Globus pallidus (tissue), 1 donor: ENCODE measurements around the gene REEP1.

Source experiments
- DNase-seq: peaks from one replicate; pipeline ENCODE4 v3.0.0-alpha.2; 2015; ENCODE audit warnings: low spot score

Gene REEP1

GRCh38 chr2:86195808-86196387 lies 141.5 kb downstream of the REEP1 start:
- DNase-seq = no peak

GRCh38 chr2:86195055-86195807 lies 142.2 kb downstream of the REEP1 start, which contains the start of gene IMMT:
IMMT (minus strand) TSS chr2:86195462; CDS start chr2:86195382, 80 bp downstream.
- peak; percentile 96 for DNase-seq

GRCh38 chr2:86194751-86195054 lies 142.7 kb downstream of the REEP1 start:
- DNase-seq = no peak

GRCh38 chr2:86193901-86194567 lies 143.4 kb downstream of the REEP1 start:
- no peak for DNase-seq

- no peak for DNase-seq
These were observed 147.5 kb downstream of the REEP1 start for GRCh38 chr2:86189782-86190416.

GRCh38 chr2:86186431-86186830 lies 151.0 kb downstream of the REEP1 start:
- DNase-seq = no peak

- DNase-seq = no peak
These were observed 151.8 kb downstream of the REEP1 start for GRCh38 chr2:86185517-86186212.

GRCh38 chr2:86176597-86176996 lies 160.8 kb downstream of the REEP1 start:
- DNase-seq = no peak

- DNase-seq = no peak
These were observed 161.6 kb downstream of the REEP1 start for GRCh38 chr2:86175828-86176227.

- DNase-seq = no peak
These were observed 163.0 kb downstream of the REEP1 start for GRCh38 chr2:86174445-86174844.

- no peak for DNase-seq
These were observed 164.8 kb downstream of the REEP1 start for GRCh38 chr2:86172610-86173009.

- no peak for DNase-seq
These were observed 166.1 kb downstream of the REEP1 start for GRCh38 chr2:86171295-86171694.

GRCh38 chr2:86170449-86170848 lies 167.0 kb downstream of the REEP1 start:
- no peak for DNase-seq
